Measurements from ENCODE around the gene ENTPD1.

DNA sequence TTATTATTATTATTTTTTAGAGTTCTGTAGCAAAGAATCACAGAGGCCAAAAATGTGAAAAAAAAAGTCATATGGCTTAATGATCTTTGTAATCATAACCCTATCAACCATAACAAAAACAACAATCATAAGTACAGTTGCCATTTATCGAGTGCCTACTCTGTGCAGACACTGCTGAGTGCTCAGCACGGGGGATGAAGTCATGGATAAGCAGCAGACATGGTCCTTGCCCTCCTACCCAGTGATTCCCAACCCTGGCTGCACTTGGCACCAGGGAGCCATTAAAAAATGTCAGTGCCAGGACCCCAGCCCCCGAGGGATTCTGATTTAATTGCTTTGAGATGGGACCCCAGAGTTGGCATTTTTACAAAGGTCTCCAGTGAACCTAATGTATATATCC, 38.2 kb downstream of the ENTPD1 start:
- TF ChIP-seq, protein P1, sequence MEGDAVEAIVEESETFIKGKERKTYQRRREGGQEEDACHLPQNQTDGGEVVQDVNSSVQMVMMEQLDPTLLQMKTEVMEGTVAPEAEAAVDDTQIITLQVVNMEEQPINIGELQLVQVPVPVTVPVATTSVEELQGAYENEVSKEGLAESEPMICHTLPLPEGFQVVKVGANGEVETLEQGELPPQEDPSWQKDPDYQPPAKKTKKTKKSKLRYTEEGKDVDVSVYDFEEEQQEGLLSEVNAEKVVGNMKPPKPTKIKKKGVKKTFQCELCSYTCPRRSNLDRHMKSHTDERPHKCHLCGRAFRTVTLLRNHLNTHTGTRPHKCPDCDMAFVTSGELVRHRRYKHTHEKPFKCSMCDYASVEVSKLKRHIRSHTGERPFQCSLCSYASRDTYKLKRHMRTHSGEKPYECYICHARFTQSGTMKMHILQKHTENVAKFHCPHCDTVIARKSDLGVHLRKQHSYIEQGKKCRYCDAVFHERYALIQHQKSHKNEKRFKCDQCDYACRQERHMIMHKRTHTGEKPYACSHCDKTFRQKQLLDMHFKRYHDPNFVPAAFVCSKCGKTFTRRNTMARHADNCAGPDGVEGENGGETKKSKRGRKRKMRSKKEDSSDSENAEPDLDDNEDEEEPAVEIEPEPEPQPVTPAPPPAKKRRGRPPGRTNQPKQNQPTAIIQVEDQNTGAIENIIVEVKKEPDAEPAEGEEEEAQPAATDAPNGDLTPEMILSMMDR (IDR thresholded peaks at IDR 0.05; ENCODE audit: low read depth, low read length), result no peak
- no peak for TF ChIP-seq EZH2phosphoT487 (IDR thresholded peaks at IDR 0.05; ENCODE audit: low read depth)
